Heart left ventricle (tissue), 13 donors: ENCODE measurements around the gene TASP1.

Experiments used
- CTCF ChIP-seq, 12 donors: fragments of 200-600 bp; sonication (generic) in 4 of 12; IDR thresholded peaks; one replicate each; pipeline versions ENCODE4 v1.5.0 to v1.8.0; 2018 to 2022; ENCODE audit warnings: antibody characterized with exemption in 12 of 12, mild to moderate bottlenecking in 5 of 12
- POLR2A ChIP-seq, 2 donors: fragments of 450-650 bp; IDR thresholded peaks; one replicate each; pipeline ENCODE4 v1.6.1; 2017; ENCODE audit warnings: antibody characterized with exemption in 2 of 2, mild to moderate bottlenecking in 2 of 2, moderate library complexity in 2 of 2
- donor health status: ischemic (EF 13 %, LVEDD 7.1; RV severe dilation, severe dysfunction).
- donor health status: DM: no; HTN: yes; CAD: no.
- donor health status: DM: no; HTN: no; CAD: no.
- donor health status: ischemic (EF 25% LVEDD 6.9; RV normal size, moderate dysfunction).
- donor health status: ischemic (EF 25% LVEDD 5.7; RV mildly dilated, moderate dysfunction).
- donor health status: ischemic (EF 35%, LVEDD 5.7; RV mildly dilated, moderate dysfunction).
- donor health status: nonischemic (EF 11% LVEDD 7.7; RV severe dilation, severe dysfunction).
- donor health status: DM: yes; HTN: yes; CAD: no.
- donor health status: PGD.
- donor health status: ischemic (EF 29% LVEDD 5.4; RV normal size, mild dysfunction).
- donor health status: nonischemic (EF 23%, LVEDD 6.1; RV moderate dilation, normal function).

GRCh38 chr20:13525225-13525940 is 113.3 kb downstream of the TASP1 start:
- TF ChIP-seq CTCF (IDR thresholded peaks at IDR 0.05) (no peak), POLR2A (IDR thresholded peaks at IDR 0.05) (no peak)
